HG03469 (cell line): ENCODE data around the gene NHLRC2.

Source experiments
- ATAC-seq: cut with Tn5 transposase; IDR thresholded peaks from one replicate; pipeline ENCODE4 v1.9.1; 2021; ENCODE audit warnings: mild to moderate bottlenecking, moderate library complexity, moderate number of reproducible peaks; ENCODE audit not compliant: unreplicated experiment

NHLRC2 gene

GRCh38 chr10:113908236-113908635 lies 53.8 kb downstream of the NHLRC2 start:
- ATAC-seq, result no peak

DNA sequence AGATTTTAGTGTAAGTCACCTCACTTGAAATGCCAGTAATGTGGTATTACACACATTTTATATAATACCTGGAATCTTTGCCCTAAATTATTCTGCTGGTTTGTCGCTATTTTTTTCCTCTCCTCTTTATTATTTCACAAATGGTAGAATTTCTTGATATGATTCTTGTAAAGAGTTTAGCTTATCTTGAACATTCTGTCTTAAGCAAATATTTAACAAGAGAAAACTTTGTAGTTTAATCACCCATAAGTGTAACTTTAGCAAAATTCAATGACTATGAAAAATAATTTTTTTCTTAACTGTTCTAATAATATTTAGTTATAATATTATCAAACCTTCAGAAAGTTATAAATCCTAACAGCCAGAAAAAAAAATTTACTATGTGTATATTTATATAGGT lies 56.7 kb downstream of the NHLRC2 start:
- no peak for ATAC-seq

- ATAC-seq, result no peak
These were observed 57.4 kb downstream of the NHLRC2 start for GRCh38 chr10:113911839-113912238.

GRCh38 chr10:113912582-113912981 lies 58.1 kb downstream of the NHLRC2 start:
- ATAC-seq, result no peak

GRCh38 chr10:113914956-113915355 lies 60.5 kb downstream of the NHLRC2 start:
- no peak for ATAC-seq

GRCh38 chr10:113915540-113915939 lies 61.1 kb downstream of the NHLRC2 start:
- no peak for ATAC-seq

GRCh38 chr10:113916053-113916452 lies 61.6 kb downstream of the NHLRC2 start:
- no peak for ATAC-seq

DNA sequence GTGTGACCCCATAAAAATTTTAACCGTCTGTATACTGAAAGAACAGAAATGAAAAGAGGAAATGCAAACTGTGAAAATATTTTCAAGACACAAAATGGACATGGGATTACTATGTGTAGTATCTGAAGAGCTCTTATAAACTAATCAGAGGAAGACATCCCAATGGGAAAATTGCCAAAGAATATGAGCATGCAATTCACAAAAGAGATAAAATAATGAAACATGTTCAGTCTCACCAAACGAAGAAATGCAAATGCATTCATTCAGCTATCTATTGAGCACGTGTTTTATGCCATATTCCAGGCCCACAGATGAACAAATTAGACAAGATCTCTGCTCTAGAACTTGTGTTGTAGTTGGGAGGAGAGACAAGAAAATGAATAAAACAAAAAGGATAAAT lies 63.2 kb downstream of the NHLRC2 start:
- no peak for ATAC-seq

DNA sequence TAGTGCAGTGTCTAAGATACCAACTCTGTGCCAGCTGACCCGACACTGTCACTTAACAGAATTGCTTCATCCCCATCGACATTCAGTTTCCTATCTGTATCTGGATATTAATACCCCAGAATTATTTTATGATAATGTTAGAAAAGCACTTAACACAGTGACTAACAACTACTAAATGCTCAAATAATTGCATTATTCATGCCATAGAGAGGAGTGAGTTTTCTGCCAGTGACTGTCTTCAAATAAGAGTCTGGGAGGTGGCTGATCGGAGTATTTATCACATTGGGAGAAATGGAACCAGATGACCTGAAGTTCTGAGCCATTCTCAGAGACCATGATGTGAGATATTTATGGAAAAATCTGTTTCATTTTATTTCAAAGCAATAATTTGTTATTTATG lies 65.7 kb downstream of the NHLRC2 start:
- ATAC-seq, result no peak

GRCh38 chr10:113920875-113921274 lies 66.4 kb downstream of the NHLRC2 start:
- no peak for ATAC-seq

DNA sequence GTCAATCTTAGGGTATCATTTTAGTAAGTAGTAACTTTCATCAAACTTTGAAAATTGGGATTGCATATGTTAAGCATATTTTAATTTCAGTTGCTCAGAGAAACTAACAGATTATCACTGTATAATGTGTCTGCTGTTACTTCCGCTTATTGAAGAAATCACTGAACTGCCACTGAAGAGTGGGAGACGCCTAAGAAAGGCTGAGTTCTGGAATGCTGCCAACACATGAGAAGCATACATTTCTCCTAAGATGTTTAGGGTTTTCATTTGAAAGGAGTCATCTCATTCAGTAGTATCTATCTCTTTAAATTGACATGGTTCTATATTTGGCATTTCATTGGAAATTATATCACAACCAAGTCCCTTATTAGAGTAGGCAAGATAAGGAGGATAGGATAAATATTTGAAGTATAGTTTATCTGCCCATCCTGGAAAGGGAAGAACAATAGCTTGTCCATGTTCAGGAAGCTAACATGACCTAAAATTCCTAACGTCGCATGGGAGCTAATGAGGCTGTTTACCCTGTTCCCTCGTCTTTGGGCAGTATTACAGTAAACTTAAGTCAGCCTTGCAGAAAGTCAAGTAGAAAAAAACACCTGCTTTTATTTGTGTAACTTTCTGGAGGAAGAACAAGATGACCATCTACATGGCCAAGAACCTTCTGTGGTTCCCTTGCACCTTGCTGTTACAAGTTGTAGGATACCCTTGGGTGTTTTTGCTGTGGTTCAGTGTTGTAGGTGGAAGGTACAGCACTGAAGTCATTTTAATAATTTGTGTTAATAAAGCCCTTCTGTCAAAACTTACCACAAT lies 67.3 kb downstream of the NHLRC2 start:
- no peak for ATAC-seq

GRCh38 chr10:113922787-113923570 lies 68.5 kb downstream of the NHLRC2 start:
- no peak for ATAC-seq

DNA sequence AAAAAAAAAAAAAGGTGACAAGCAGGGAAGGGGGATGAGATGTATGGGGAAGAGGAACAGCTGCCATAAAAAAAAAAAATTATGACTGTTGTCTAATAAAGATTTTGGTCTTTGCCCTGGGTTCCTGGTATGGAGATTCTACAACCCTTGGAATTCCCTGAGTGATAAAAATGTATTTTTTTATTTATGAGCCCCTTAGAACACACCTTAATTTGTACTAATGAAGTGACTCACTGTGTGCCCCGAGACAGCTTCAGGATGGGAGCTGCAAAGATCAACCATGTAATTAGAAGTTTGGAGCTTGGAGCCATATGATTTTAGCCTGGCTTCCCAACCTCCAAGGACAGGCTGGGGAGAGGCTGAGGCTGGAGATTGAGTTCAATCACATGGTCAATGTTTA lies 69.7 kb downstream of the NHLRC2 start:
- no peak for ATAC-seq

DNA sequence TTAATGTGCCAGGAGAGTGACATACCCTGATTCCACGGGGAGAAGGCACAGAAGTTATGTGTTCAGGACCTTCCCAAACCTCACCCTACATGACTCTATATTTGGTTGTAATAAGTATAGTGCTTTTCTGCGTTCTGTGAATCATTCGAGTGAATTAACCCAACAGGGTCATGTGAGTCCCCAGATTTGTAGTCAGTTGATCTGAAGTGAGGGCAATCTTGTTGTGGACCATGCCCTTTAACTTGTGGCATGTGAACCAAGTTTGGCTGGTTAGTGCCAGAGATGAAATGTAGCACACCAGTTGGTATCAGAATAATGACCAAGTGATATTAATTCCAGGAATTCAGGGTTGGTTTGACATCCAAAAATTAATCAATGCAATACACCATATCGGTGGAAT lies 70.2 kb downstream of the NHLRC2 start:
- ATAC-seq, result no peak

GRCh38 chr10:113927440-113927839 lies 73.0 kb downstream of the NHLRC2 start:
- no peak for ATAC-seq

DNA sequence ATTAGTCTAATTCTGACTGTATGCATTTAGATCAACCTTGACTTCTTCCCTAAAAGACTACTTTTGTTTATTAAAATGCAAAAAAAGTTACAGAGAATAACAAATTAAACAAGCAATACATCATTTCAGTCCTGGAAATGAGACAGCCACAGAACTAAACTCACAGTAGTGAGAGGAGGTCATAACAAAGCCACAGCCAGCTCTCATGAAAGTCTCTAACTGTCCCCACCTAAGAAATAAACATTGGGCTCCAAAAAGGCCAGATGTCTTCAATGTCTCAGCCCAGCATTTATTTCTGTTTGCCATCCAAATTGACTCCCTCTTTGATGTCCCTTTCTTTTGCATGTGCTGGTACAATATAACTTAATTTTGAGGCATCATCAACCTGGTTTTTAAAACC lies 74.4 kb downstream of the NHLRC2 start:
- ATAC-seq, result no peak

GRCh38 chr10:113929522-113929921 lies 75.1 kb downstream of the NHLRC2 start:
- no peak for ATAC-seq

DNA sequence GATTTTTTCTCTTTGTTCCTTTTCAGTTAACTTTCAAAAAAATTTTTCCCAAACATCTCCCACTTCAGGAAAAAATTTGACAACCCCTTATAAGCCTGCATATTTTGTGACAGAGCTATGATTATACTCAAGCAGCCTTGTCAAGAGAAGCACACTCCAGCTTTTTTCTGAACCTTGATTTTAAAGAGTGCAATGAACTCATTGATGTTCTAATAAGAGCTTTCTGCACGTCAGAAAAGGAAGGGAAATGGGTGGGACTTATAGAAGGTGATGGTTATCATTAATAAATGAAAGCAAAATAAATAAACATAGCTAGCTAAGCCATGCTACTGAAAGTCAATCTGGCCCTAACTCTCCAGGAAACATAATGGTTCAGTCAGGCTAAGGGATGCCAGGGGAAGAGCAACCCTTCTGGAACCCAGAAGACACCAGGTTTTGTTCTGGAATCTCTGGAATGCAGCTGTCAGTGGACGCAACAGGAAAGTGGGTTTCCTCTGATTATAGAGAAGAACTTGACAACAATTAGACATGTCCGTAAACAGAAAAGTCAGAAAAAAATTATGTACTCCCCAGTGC lies 76.1 kb downstream of the NHLRC2 start:
- no peak for ATAC-seq

DNA sequence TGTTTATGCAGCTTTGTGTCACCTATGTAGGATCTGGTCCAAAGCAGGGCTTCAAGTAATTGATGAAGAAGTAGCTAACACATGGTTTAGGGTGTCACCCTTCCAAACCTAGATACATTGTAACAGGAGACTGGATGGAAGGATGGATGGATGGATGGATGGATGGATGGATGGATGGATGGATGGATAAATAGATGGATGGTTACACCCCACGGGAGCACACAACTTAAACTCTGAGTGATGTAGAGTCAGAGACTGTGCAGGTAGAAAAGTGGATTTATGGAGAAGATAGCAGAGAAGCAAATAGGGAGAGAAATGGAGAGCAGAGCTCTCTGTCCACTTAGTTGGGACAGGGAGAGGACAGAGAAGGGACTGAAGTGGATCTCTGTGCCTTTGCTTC lies 78.4 kb downstream of the NHLRC2 start:
- ATAC-seq, result no peak

- no peak for ATAC-seq
These were observed 79.6 kb downstream of the NHLRC2 start for GRCh38 chr10:113933894-113934532.

GRCh38 chr10:113937258-113937657 lies 82.8 kb downstream of the NHLRC2 start:
- ATAC-seq, result no peak
